ENCODE data around the gene KLHL6.
"Not testable (repeated sequence)": the region's sequence is repeated elsewhere in the genome, so short reads cannot be mapped to it uniquely, and the experiment has no call there.

The KLHL6 gene

GRCh38 chr3:183484431-183485075, 71.0 kb downstream of the KLHL6 start:
- DNase-seq, result no peak

GRCh38 chr3:183481582-183481981, 73.9 kb downstream of the KLHL6 start:
- DNase-seq, result no peak

- DNase-seq, result no peak
Measured at GRCh38 chr3:183478501-183478900, 77.0 kb downstream of the KLHL6 start.

GRCh38 chr3:183477801-183478456, 77.6 kb downstream of the KLHL6 start:
- DNase-seq, result no peak

GRCh38 chr3:183475764-183476162, 79.7 kb downstream of the KLHL6 start:
- not testable (repeated sequence) for DNase-seq

- no peak for DNase-seq
Measured at GRCh38 chr3:183475016-183475763, 80.3 kb downstream of the KLHL6 start.

- DNase-seq, result no peak
Measured at GRCh38 chr3:183473969-183474368, 81.5 kb downstream of the KLHL6 start.

GRCh38 chr3:183472155-183472554, 83.4 kb downstream of the KLHL6 start:
- DNase-seq, result no peak

- DNase-seq, result no peak
Measured at GRCh38 chr3:183468424-183468823, 87.1 kb downstream of the KLHL6 start.

- no peak for DNase-seq
Measured at GRCh38 chr3:183466575-183466974, 88.9 kb downstream of the KLHL6 start.

- DNase-seq, result not testable (repeated sequence)
Measured at GRCh38 chr3:183465710-183466109, 89.8 kb downstream of the KLHL6 start.

- DNase-seq, result no peak
Measured at GRCh38 chr3:183464480-183464879, 91.0 kb downstream of the KLHL6 start.

GRCh38 chr3:183460081-183461055, 95.1 kb downstream of the KLHL6 start:
- DNase-seq, result no peak

- no peak for DNase-seq
Measured at GRCh38 chr3:183455089-183455488, 100.4 kb downstream of the KLHL6 start.

- no peak for DNase-seq
Measured at GRCh38 chr3:183454064-183454463, 101.4 kb downstream of the KLHL6 start.

GRCh38 chr3:183449791-183450190, 105.7 kb downstream of the KLHL6 start:
- DNase-seq, result no peak

- no peak for DNase-seq
Measured at GRCh38 chr3:183449391-183449790, 106.1 kb downstream of the KLHL6 start.

- DNase-seq, result no peak
Measured at GRCh38 chr3:183448369-183449128, 107.0 kb downstream of the KLHL6 start.

GRCh38 chr3:183447206-183448001, 108.1 kb downstream of the KLHL6 start:
- peak; percentile 95 for DNase-seq

GRCh38 chr3:183446838-183447205, 108.7 kb downstream of the KLHL6 start:
- no peak for DNase-seq

GRCh38 chr3:183444748-183445147, 110.8 kb downstream of the KLHL6 start:
- no peak for DNase-seq

Data from retina (tissue), 1 donor.